Smooth muscle cell (in vitro differentiated cells): ENCODE measurements around the gene KLRF2. TPM values are rescaled to one million over a fixed set of nuclear protein-coding genes. Genes with fewer than 3 reads are reported as not detected.
A peak's percentile ranks its signal among the peaks of the same experiment; 100 is the strongest.

Source experiments
- DNase-seq: peaks from one replicate; lab custom pipeline; 2025; ENCODE audit not compliant: unreplicated experiment; lab: John Stamatoyannopoulos, UW
- H2AFZ ChIP-seq: fragments of 200-600 bp; sonication (generic); 2 replicates; pipeline ENCODE4 v1.6.0; 2016; ENCODE audit warnings: antibody characterized with exemption, low read depth, mild to moderate bottlenecking
- H3F3A ChIP-seq: fragments of 200-600 bp; sonication (generic); 2 replicates; pipeline ENCODE4 v1.6.0; 2017; ENCODE audit warnings: antibody characterized with exemption, low read depth
- H3K27ac ChIP-seq: fragments of 200-600 bp; sonication (generic); 2 replicates; pipeline ENCODE4 v1.5.1; 2016; ENCODE audit warnings: low read depth, mild to moderate bottlenecking
- H3K27me3 ChIP-seq: fragments of 200-600 bp; sonication (generic); 2 replicates; pipeline ENCODE4 v1.6.1; 2016; ENCODE audit warnings: low read depth, mild to moderate bottlenecking
- H3K36me3 ChIP-seq: fragments of 200-600 bp; sonication (generic); 2 replicates; pipeline ENCODE4 v1.5.1; 2016; ENCODE audit warnings: low read depth
- H3K4me1 ChIP-seq: fragments of 200-600 bp; sonication (generic); 2 replicates; pipeline ENCODE4 v1.5.1; 2016; ENCODE audit warnings: low read depth
- H3K4me2 ChIP-seq: fragments of 200-600 bp; sonication (generic); 2 replicates; pipeline ENCODE4 v1.6.0; 2016; ENCODE audit warnings: mild to moderate bottlenecking
- H3K4me3 ChIP-seq: fragments of 200-600 bp; sonication (generic); 2 replicates; pipeline ENCODE4 v1.5.1; 2016; ENCODE audit warnings: mild to moderate bottlenecking
- H3K79me2 ChIP-seq: fragments of 200-600 bp; sonication (generic); 2 replicates; pipeline ENCODE4 v1.6.0; 2016; ENCODE audit warnings: low read depth, mild to moderate bottlenecking
- H3K9ac ChIP-seq: fragments of 200-600 bp; sonication (generic); 2 replicates; pipeline ENCODE4 v1.6.0; 2016; ENCODE audit warnings: low read depth
- H3K9me3 ChIP-seq: fragments of 200-600 bp; sonication (generic); replicated peaks from 2 replicates; pipeline ENCODE4 v1.5.1; 2016; ENCODE audit warnings: low read depth
- H4K20me1 ChIP-seq: fragments of 200-600 bp; sonication (generic); 2 replicates; pipeline ENCODE4 v1.6.0; 2016; ENCODE audit warnings: low read depth
- WGBS: methylation state at CpG from one replicate; pipeline ENCODE4 v1.1.7; 2016; ENCODE audit warnings: low lambda C conversion rate; 5-methylcytosine and 5-hydroxymethylcytosine counted together
- polyA plus RNA-seq: library from polyadenylated mRNA; unstranded; fragments of >200 nt; fragmentation: Nextera tagmentation; extraction: Ambion mirVana; gene quantifications from 2 replicates; pipeline ENCODE4 v1.2.1, GENCODE V29; 2016
- total RNA-seq: library from RNA; depleted of rRNA; stranded (reverse); fragments of >200 nt; gene quantifications from 2 replicates; pipeline ENCODE4 v1.2.3, GENCODE V29; 2014
- TF ChIP-seq, protein P1 (sequence below): fragments of 200-600 bp; sonication (generic); IDR thresholded peaks from 2 replicates; pipeline ENCODE4 v1.5.1; 2017; ENCODE audit warnings: borderline replicate concordance, mild to moderate bottlenecking, antibody characterized with exemption; ENCODE audit not compliant: insufficient read depth, poor library complexity, severe bottlenecking

The KLRF2 gene
- total and polyA plus RNA-seq, 2 experiments from 2014 or later: not detected

DNA sequence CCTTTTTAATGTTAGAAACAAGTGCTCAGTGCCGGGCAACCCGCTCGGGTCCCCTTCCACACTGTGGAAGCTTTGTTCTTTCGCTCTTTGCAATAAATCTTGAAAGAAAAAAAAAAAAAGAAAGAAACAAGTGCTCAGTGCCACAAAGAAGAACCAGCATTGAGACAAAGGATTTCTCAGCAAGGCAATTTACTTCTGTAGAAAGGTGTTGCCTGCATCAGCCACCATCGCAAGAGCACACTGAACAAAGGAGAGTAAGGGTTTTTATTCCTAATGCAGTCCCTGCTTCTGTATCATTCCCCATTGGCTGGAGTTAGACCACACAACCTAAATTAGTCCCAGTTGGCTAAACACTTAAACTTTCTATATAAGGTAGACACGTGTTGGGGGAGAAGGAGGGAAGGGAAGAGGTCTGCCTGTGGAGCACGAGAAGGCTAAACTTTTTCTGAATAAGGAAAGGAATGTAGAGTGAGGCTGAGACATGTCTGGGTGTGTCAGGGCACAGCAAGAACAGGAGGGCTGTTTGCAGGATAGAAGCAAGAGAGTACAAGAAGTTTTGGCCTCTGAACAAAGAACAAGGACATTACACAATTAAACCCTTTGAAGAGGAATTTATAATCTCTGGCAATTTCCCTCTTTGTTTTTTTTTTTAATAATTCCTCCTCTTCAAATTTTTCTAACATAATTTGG, 21.4 kb downstream of the KLRF2 start:
- Histone ChIP-seq H3K4me2 (peak overlapping the region; percentile 63), H3K27ac (peak overlapping the region; percentile 51), H3K79me2 (no peaks in the 10 kb centered on the region), H3K9me3 (no peaks in the 10 kb centered on the region), H3K27me3 (no peaks in the 10 kb centered on the region), H3K4me1 (peaks cover 41% of the 10 kb centered on the region), H4K20me1 (peaks cover 64% of the 10 kb centered on the region), H3K36me3 (no peaks in the 10 kb centered on the region), H3K4me3 (no peak overlapping the region), H2AFZ (no peak overlapping the region), H3F3A (no peaks in the 10 kb centered on the region), H3K9ac (no peak overlapping the region)
- WGBS: 58% methylated on average over 7 of the region's 7 CpGs
- DNase-seq: no peak
- TF ChIP-seq, protein P1, sequence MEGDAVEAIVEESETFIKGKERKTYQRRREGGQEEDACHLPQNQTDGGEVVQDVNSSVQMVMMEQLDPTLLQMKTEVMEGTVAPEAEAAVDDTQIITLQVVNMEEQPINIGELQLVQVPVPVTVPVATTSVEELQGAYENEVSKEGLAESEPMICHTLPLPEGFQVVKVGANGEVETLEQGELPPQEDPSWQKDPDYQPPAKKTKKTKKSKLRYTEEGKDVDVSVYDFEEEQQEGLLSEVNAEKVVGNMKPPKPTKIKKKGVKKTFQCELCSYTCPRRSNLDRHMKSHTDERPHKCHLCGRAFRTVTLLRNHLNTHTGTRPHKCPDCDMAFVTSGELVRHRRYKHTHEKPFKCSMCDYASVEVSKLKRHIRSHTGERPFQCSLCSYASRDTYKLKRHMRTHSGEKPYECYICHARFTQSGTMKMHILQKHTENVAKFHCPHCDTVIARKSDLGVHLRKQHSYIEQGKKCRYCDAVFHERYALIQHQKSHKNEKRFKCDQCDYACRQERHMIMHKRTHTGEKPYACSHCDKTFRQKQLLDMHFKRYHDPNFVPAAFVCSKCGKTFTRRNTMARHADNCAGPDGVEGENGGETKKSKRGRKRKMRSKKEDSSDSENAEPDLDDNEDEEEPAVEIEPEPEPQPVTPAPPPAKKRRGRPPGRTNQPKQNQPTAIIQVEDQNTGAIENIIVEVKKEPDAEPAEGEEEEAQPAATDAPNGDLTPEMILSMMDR: no peak

DNA sequence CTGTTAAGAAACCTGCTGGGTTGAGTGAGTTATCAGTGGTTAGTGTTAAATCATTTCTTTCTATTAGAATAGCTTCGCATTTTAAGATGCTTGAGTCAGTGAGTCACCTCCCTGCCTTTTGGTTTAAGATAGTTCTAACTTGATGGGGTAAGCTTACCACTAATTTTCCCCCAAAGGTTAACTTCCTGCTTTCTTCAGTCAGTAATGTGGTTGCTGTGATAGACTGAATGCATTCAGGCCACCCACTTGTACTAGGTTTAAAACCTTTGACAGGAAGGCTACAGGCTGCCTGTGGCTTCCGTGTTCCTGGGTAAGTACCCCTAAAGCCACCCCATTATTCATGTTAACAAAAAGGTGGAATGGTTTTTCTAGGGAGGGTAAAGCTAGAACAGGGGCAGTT, 25.6 kb downstream of the KLRF2 start:
- Histone ChIP-seq H3K79me2 (peaks cover 15% of the 10 kb centered on the region), H3K27me3 (no peaks in the 10 kb centered on the region), H3K27ac (peak overlapping the region; percentile 97), H3K9ac (no peak overlapping the region), H3F3A (peaks cover 9% of the 10 kb centered on the region), H2AFZ (no peak overlapping the region), H3K36me3 (no peaks in the 10 kb centered on the region), H3K4me1 (peaks cover 64% of the 10 kb centered on the region), H3K9me3 (no peaks in the 10 kb centered on the region), H3K4me2 (peak overlapping the region; percentile 85), H3K4me3 (peak overlapping the region; percentile 17), H4K20me1 (peaks cover 29% of the 10 kb centered on the region)
- WGBS: 33% methylated on average over 2 of the region's 2 CpGs
- TF ChIP-seq, protein P1: no peak
- DNase-seq: no peak

DNA sequence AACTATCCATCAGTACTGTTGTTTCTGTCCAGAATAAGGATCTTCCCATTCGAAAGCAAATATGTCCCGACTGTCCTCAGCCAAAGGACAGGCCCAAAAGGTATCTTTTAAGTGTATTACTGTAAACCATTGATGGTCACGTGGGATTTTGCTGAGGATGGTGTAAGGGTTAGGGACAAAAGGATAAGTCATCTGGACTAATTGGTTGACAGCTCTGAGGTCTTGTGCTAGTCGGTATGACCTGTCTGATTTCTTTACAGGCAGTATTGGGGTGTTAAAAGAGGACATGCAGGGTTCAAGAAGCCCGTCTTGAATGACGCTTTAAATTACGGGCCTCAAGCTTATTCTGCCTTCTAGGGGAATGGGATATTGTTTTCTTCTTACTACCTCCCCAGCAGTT, 26.5 kb downstream of the KLRF2 start:
- 90% methylated on average over 7 of the region's 7 CpGs for WGBS
- Histone ChIP-seq H4K20me1 (peaks cover 22% of the 10 kb centered on the region), H3K9me3 (no peaks in the 10 kb centered on the region), H3K4me2 (peak overlapping the region; percentile 85), H3K36me3 (no peaks in the 10 kb centered on the region), H3K4me3 (peak overlapping the region; percentile 48), H3K4me1 (peaks cover 59% of the 10 kb centered on the region), H3K27ac (peak overlapping the region; percentile 97), H3F3A (peaks cover 13% of the 10 kb centered on the region), H3K27me3 (no peaks in the 10 kb centered on the region), H2AFZ (no peak overlapping the region), H3K9ac (no peak overlapping the region), H3K79me2 (peaks cover 15% of the 10 kb centered on the region)
- no peak for DNase-seq
- TF ChIP-seq, protein P1: no peak

DNA sequence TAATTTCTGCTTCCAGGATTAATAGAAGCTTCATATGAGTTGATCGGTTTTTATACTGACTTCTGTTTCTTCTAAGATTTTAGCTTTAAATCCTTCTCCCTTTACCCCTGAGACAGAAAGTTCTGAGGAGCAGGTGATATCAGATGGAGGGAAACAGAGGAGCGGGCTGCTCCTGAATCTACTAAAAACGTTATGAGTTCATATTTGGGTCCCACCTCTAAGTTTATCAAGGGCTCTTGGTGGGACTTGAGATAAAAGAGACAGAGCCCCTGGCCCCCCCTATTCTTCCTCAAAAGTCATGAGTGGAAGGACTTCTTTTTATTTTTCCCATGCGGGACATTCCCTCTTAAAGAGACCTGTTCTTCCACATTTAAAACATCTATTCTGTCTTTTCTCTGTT, 27.1 kb downstream of the KLRF2 start:
- Histone ChIP-seq H3K4me3 (peak overlapping the region; percentile 48), H3K27ac (peak overlapping the region; percentile 97), H3K79me2 (peaks cover 15% of the 10 kb centered on the region), H3K27me3 (no peaks in the 10 kb centered on the region), H3K9ac (no peak overlapping the region), H3F3A (peaks cover 13% of the 10 kb centered on the region), H3K9me3 (no peaks in the 10 kb centered on the region), H3K4me1 (peaks cover 53% of the 10 kb centered on the region), H3K36me3 (no peaks in the 10 kb centered on the region), H2AFZ (no peak overlapping the region), H3K4me2 (peak overlapping the region; percentile 85), H4K20me1 (peaks cover 21% of the 10 kb centered on the region)
- 96% methylated on average over 4 of the region's 4 CpGs for WGBS
- no peak for DNase-seq
- TF ChIP-seq, protein P1: no peak
